Tibial nerve (tissue), 4 donors: Measurements from ENCODE around the gene ATAD3B. TPM values are rescaled to one million over a fixed set of nuclear protein-coding genes. Genes with fewer than 3 reads are reported as not detected.

Source experiments
- DNase-seq, 2 donors: peaks; one replicate each; pipeline ENCODE4 v3.0.0-alpha.2; 2019; ENCODE audit warnings: low spot score in 2 of 2
- H3K27ac ChIP-seq, 4 donors: fragments of 200-600 bp; sonication (generic) in 3 of 4; one replicate each; pipeline ENCODE4 v1.5.1; 2017 to 2019; ENCODE audit warnings: mild to moderate bottlenecking in 1 of 4
- H3K27me3 ChIP-seq, 2 donors: fragments of 200-600 bp; sonication (generic) in 1 of 2; one replicate each; pipeline versions ENCODE4 v1.5.1 to v1.6.0; 2017 to 2019
- H3K36me3 ChIP-seq, 3 donors: fragments of 200-600 bp; sonication (generic); one replicate each; pipeline ENCODE4 v1.5.1; 2018 to 2019
- H3K4me1 ChIP-seq, 4 donors: fragments of 200-600 bp; sonication (generic) in 3 of 4; one replicate each; pipeline ENCODE4 v1.5.1; 2017 to 2019
- H3K4me3 ChIP-seq, 4 donors: fragments of 200-600 bp; sonication (generic) in 3 of 4; one replicate each; pipeline ENCODE4 v1.5.1; 2017 to 2019; ENCODE audit warnings: mild to moderate bottlenecking in 1 of 4, moderate library complexity in 1 of 4
- H3K9me3 ChIP-seq, 4 donors: fragments of 200-600 bp; sonication (generic) in 3 of 4; one replicate each; pipeline ENCODE4 v1.5.1; 2017 to 2019
- EP300 ChIP-seq, 2 donors: sonication (generic); formaldehyde crosslinking; IDR thresholded peaks; one replicate each; pipeline ENCODE4 v1.6.1; 2017; ENCODE audit warnings: antibody characterized with exemption in 2 of 2, mild to moderate bottlenecking in 1 of 2
- POLR2A ChIP-seq, 2 donors: fragments of 450-650 bp; IDR thresholded peaks; one replicate each; pipeline ENCODE4 v1.6.1; 2017; ENCODE audit warnings: antibody characterized with exemption in 2 of 2, mild to moderate bottlenecking in 2 of 2, moderate library complexity in 2 of 2
- WGBS, 2 donors: methylation state at CpG; one replicate each; pipeline ENCODE4 v1.1.5; 2018; 5-methylcytosine and 5-hydroxymethylcytosine counted together
- total RNA-seq, 4 donors: library from RNA; depleted of rRNA; stranded (reverse); fragments of >200 nt; gene quantifications; one replicate each; pipeline ENCODE4 v1.1.0, GENCODE V29; 2016
- TF ChIP-seq, protein P1 (sequence below), 5 experiments: fragments of 200-600 bp in 3 of 5; fragments of 450-650 bp in 2 of 5; sonication (generic) in 3 of 5; IDR thresholded peaks; one replicate each; pipeline ENCODE4 v1.5.1; 2016 to 2019; ENCODE audit warnings: antibody characterized with exemption in 5 of 5, mild to moderate bottlenecking in 3 of 5, moderate library complexity in 2 of 5

ATAD3B gene
- total RNA-seq, 4 donors from 2014 or later: 18.4 to 48.9 (median 22.5) TPM

DNA sequence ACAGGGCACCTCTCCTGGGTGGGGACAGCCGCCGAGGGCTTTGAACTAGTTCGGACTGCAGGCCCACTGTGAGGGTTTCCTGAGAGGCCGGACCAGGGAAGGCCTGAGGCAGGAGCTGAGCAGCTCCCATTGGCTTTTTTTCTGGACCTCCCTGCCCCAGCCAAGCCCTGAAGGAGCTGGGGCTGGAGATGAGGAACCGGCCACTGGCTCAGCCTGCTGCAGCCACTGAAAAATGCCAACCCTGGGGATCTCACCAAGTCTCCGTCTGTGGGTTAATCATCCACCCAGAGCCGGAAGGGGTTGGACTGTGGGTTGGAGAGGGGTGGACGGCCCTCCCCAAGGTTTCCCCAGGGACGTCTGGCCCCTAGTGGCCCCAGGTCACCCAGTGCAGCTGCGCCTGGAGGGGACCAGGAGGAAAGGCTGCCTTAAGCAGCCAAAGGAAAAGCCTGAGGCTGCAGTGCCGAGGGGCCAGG lies 33.6 kb upstream of the ATAD3B start:
- Histone ChIP-seq H3K36me3 (peaks cover 0 to 18% (median 0%) of the 10 kb centered on the region in 3 donors), H3K27ac (peak overlapping the region; percentile 4 to 89 (median 46)), H3K4me1 (peaks cover 0 to 86% (median 60%) of the 10 kb centered on the region in 4 donors), H3K4me3 (peak overlapping the region in 2 of 4 donors; percentile 63 to 72), H3K9me3 (no peaks in the 10 kb centered on the region), H3K27me3 (peaks cover 0 to 6% of the 10 kb centered on the region in 2 donors)
- WGBS, 2 donors: 33 to 52% methylated on average over 8 to 9 of the region's 11 CpGs
- TF ChIP-seq, protein P1, sequence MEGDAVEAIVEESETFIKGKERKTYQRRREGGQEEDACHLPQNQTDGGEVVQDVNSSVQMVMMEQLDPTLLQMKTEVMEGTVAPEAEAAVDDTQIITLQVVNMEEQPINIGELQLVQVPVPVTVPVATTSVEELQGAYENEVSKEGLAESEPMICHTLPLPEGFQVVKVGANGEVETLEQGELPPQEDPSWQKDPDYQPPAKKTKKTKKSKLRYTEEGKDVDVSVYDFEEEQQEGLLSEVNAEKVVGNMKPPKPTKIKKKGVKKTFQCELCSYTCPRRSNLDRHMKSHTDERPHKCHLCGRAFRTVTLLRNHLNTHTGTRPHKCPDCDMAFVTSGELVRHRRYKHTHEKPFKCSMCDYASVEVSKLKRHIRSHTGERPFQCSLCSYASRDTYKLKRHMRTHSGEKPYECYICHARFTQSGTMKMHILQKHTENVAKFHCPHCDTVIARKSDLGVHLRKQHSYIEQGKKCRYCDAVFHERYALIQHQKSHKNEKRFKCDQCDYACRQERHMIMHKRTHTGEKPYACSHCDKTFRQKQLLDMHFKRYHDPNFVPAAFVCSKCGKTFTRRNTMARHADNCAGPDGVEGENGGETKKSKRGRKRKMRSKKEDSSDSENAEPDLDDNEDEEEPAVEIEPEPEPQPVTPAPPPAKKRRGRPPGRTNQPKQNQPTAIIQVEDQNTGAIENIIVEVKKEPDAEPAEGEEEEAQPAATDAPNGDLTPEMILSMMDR (IDR thresholded peaks at IDR 0.05): no peak
- TF ChIP-seq POLR2A (IDR thresholded peaks at IDR 0.05) (no peak), EP300 (IDR thresholded peaks at IDR 0.05) (no peak)
- DNase-seq: no peak

DNA sequence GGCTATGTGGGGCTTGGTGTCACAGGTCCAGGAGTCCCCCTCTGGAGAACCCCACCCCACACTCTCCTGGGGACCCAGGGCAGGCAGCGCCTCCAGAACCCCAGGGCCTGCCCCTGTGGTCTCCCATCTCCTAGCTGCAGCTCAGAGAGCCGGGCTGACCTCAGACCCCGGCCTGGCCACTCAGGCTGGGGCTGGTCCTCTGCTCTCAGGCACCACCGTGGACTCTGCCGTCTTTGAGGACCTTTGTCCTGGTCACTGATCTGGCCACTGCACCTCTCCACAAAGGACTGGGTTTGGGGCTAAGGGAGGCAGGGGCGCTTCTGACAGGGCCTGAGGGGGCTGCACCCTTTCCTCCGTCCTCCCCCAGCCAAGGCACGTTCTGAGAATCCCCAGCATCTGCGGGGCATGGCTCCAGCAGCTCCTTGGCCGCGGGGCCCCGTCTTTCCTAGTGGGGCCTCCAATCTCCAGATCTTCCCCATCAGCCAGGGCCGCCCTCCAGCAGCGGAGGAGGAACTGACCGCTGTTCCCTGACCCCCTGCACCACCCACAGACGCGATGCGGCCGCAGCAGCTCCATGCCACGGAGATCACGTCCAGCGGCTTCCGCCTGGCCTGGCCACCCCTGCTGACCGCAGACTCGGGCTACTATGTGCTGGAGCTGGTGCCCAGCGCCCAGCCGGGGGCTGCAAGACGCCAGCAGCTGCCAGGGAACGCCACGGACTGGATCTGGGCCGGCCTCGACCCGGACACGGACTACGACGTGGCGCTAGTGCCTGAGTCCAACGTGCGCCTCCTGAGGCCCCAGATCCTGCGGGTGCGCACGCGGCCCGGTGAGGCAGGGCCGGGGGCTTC lies 32.8 kb upstream of the ATAD3B start:
- 77 to 86% methylated on average over 40 to 42 of the region's 45 CpGs for WGBS, 2 donors
- no peak for DNase-seq
- peak overlapping the region in 2 of 4 donors; percentile 1 to 63 for H3K4me3 ChIP-seq
- H3K9me3 ChIP-seq: no peaks in the 10 kb centered on the region
- peak overlapping the region in 3 of 4 donors; percentile 1 to 89 (median 43) for H3K27ac ChIP-seq
- H3K27me3 ChIP-seq: peaks cover 0 to 6% of the 10 kb centered on the region in 2 donors
- TF ChIP-seq, protein P1 (IDR thresholded peaks at IDR 0.05): no peak
- TF ChIP-seq EP300 (IDR thresholded peaks at IDR 0.05): no peak
- TF ChIP-seq POLR2A (IDR thresholded peaks at IDR 0.05): no peak
- H3K4me1 ChIP-seq: peaks cover 0 to 78% (median 51%) of the 10 kb centered on the region in 4 donors
- H3K36me3 ChIP-seq: peaks cover 0 to 18% (median 0%) of the 10 kb centered on the region in 3 donors

DNA sequence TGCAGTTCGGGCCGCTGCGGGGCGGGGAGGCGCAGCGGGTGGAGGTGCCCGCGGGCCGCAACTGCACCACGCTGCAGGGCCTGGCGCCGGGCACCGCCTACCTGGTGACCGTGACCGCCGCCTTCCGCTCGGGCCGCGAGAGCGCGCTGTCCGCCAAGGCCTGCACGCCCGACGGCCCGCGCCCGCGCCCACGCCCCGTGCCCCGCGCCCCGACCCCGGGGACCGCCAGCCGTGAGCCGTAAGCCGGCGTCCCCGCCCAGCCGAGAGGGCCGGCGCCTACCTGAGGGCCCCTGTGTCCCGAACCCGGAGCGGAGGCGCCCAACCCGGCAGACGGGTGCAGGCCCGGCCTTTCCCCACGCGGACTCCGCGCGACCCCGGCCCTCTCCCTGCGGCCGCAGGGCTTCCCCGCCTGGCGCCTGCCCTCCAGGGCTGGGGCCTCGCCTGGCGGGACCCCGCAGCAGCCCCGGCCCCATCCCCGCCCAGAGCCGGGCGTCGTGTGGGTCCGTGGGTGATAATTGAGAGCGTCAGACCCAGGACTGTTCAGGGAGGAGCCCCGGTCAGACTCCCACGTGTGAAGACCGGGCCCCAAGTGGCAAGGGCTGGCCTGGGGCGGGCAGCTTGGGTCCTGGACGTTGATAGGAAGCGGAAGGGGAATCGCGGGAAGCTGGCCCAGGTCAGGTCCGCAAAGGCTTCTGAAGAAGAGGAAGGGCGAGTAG lies 31.9 kb upstream of the ATAD3B start:
- no peak for DNase-seq
- Histone ChIP-seq H3K9me3 (no peaks in the 10 kb centered on the region), H3K36me3 (peaks cover 0 to 18% (median 0%) of the 10 kb centered on the region in 3 donors), H3K27me3 (peaks cover 0 to 6% of the 10 kb centered on the region in 2 donors), H3K4me3 (no peak overlapping the region), H3K27ac (peak overlapping the region in 3 of 4 donors; percentile 30 to 89 (median 54)), H3K4me1 (peaks cover 0 to 68% (median 43%) of the 10 kb centered on the region in 4 donors)
- TF ChIP-seq, protein P1 (IDR thresholded peaks at IDR 0.05): no peak
- no peak for TF ChIP-seq EP300 (IDR thresholded peaks at IDR 0.05)
- no peak for TF ChIP-seq POLR2A (IDR thresholded peaks at IDR 0.05)
- 85 to 87% methylated on average over 51 to 55 of the region's 82 CpGs for WGBS, 2 donors

DNA sequence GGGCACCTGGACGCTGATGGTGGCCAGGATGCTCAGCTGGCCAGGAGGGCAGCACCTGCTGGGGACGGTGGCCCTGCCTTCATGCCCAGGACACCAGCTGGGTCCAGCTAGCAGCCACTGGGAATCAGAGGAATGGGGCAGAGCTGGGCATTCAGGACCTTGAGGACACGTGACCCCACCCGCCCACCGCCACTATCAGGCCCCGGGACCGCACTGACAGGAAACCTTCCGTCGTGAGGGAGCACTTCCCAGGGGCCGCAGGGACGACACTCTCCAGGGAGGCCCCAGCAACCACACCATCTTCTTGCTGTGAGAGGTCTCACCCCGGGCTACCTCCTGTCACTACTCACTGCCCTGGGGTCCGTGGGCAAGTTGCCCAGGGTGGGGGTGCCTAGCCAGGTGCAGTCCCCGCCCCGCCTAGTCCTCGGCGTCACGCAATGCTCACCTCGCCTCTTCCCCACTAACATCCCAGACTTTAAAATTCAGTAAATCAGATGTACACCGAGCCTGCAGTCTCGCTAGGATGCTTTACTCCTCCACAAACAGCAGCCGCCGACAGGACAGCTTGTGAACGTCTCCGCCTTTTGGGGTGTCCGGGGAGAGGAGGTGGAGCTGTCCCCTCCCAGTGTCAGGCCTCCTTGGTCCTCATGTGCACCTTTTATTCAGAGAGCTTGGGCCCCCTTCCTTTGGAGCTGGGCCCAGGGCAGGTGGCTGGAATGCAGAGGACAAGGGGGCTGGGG lies 31.1 kb upstream of the ATAD3B start:
- Histone ChIP-seq H3K36me3 (peaks cover 0 to 18% (median 0%) of the 10 kb centered on the region in 3 donors), H3K27ac (peak overlapping the region in 3 of 4 donors; percentile 30 to 75 (median 54)), H3K9me3 (no peaks in the 10 kb centered on the region), H3K4me1 (peaks cover 0 to 62% (median 39%) of the 10 kb centered on the region in 4 donors), H3K4me3 (no peak overlapping the region), H3K27me3 (peaks cover 0 to 6% of the 10 kb centered on the region in 2 donors)
- TF ChIP-seq, protein P1 (IDR thresholded peaks at IDR 0.05): no peak
- TF ChIP-seq POLR2A (IDR thresholded peaks at IDR 0.05): no peak
- TF ChIP-seq EP300 (IDR thresholded peaks at IDR 0.05): no peak
- 73 to 74% methylated on average over 19 to 26 of the region's 26 CpGs for WGBS, 2 donors
- DNase-seq: no peak
